Umbilical cord (tissue), 2 donors: ENCODE results near the gene TADA3. TPM values are rescaled to one million over a fixed set of nuclear protein-coding genes. Genes with fewer than 3 reads are reported as not detected.
A peak's percentile ranks its signal among the peaks of the same experiment; 100 is the strongest.

Experiments
- DNase-seq: peaks from one replicate; pipeline ENCODE4 v3.0.0-alpha.2; 2015; ENCODE audit warnings: low spot score
- total RNA-seq: library from RNA; depleted of rRNA; stranded (reverse); fragments of >200 nt; gene quantifications from one replicate; pipeline ENCODE4 v1.2.3, GENCODE V29; 2014; ENCODE audit warnings: low replicate concordance; ENCODE audit not compliant: insufficient read depth

Gene TADA3
- 43.3 TPM for total RNA-seq

DNA sequence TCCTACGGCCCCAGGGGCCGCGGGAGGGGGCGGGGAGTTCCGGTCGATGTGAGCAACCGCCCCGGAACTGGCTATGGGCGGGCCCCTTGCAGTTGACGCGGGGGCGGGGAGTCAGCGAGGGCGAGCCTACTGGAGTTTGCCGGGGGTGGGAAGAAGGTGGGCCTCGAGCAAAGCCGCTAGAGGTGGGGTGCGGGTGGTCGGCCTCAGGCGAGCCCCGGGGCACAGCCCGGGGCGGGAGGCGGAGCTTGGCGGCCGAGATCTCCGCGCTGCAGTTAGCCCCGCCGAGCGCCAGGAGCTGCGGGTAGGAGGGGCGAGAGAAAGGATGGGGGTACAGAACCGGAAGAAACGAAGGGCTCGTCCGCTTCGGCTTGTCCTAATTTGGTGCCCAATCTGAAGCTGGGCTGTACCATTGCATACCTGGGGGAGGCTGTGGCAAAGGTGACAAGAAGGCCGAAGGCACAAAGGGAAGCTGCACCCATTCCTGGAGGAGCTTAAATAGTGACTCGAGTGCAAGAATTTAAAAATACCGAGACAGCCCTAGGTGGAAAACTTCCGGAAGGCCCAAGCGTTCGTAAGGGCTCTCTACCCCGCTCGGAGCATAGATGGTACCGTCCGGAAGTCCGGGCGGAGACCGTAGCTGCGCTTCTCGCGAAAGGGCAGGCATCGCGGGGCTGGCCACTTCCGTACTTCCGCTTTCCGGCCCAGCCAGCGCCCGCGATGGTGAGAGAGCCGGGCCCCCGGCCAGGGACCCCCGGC, at the start of gene TADA3, which contains the start of gene ARPC4:
TADA3 (minus strand) TSS at position 69 of the 756 bp plus-strand sequence. CDS start 1,007 bp downstream, outside the sequence.
ARPC4 (plus strand) TSS at position 678 of the 756 bp plus-strand sequence; CDS start at position 718, 40 bp downstream.
- DNase-seq: peak; percentile 98

- DNase-seq: no peak
These were observed 48.7 kb upstream of the TADA3 start for GRCh38 chr3:9841015-9841414.

DNA sequence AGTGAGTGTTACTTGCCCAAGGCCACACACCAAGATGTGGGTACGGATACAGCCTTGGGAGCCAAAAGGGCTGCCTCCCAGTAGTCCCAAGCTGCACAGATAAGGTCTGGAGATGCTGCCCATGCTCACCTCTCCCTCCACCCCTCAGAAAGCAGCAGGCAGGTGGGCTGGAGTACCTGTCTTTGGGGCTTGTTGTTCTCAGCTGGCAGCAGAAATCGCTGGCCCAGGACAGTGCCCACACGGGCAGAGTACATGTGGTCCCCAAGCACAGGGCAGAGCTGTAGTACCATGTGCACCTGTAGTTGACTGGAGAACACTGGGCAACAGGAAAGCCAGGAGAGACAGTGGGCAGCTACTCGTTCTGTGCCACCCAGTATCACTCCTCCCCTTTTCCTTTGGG, 46.6 kb upstream of the TADA3 start:
- DNase-seq: no peak

- DNase-seq: no peak
These were observed 45.7 kb upstream of the TADA3 start for GRCh38 chr3:9837701-9838582.

GRCh38 chr3:9834520-9835380, 42.5 kb upstream of the TADA3 start:
- no peak for DNase-seq

DNA sequence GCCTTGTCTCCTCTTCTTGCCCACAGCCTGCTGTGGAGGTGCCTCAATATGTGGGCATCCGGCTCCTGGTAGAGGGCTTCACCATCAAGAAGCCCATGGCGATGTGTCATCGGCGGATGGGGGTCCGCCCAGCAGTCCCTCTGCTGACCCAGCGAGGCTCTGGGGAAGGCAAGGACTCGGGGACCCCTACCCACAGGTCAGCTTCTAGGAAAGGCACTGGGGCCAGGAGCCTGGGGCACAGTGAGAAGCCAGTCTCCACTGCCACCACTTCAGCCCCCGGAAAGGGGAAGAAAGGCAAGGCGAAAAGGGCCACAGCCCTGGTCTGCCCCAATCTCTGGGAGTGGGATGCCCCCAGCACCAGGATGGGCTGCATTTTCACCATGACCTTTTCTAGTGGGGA, 40.8 kb upstream of the TADA3 start:
- DNase-seq: no peak

DNA sequence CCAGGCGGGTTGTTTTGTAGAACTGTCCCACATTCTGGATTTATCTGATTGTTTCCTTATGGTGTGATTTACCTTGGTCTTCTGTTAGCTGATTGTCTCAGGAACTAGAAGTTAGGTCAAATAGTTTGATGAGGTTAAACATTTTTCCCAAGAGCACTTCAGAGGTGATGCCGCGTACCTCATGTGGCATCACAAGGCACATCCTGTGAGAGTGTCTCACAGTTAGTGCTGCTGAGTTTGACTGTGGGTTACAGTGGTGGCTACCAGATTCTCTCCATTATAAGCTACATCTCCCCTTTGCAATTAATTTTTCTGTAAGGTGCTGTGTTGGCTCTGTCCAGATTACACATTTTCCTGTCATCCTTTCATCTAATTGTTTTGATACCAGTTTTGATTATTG, 39.0 kb upstream of the TADA3 start:
- no peak for DNase-seq

- DNase-seq: no peak
These were observed 36.8 kb upstream of the TADA3 start for GRCh38 chr3:9828801-9829755.

DNA sequence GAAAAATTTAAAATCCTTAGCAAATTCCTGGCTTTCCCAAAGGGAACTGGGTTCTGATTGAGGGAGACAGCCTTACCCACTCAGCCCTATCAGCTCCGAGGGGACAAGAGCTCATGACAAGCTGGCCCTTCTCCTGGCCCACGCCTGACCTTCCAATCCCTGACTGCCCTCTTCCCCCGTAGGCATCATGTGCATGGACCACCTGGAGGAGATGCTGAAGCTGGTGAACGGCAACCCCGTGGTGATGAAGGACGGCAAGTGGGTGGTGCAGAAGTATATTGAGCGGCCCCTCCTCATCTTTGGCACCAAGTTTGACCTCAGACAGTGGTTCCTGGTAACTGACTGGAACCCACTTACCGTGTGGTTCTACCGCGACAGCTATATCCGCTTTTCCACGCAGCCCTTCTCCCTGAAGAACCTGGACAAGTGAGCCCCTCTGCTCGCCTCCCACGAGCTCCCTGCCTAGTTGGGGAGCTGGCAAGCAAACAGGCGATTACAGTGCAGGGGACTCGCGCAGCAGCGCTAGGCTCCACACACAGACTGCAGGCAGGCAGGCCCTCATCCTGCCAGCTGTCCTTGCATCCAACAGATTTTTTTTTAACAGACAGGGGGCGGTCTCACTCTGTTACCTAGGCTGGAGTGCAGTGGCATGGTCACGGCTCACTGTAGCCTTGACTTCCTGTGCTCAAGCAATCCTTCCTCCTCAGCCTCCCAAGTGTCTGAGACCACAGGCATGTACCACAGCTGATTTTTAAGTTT, 34.7 kb upstream of the TADA3 start:
- DNase-seq: no peak

GRCh38 chr3:9825451-9826040, 33.3 kb upstream of the TADA3 start:
- no peak for DNase-seq

GRCh38 chr3:9820946-9821345, 28.7 kb upstream of the TADA3 start:
- no peak for DNase-seq

- DNase-seq: no peak
These were observed 28.3 kb upstream of the TADA3 start for GRCh38 chr3:9820543-9820942.

- DNase-seq: no peak
These were observed 26.5 kb upstream of the TADA3 start for GRCh38 chr3:9818666-9819335.

- DNase-seq: no peak
These were observed 25.2 kb upstream of the TADA3 start for GRCh38 chr3:9817436-9817835.

GRCh38 chr3:9815986-9816385, 23.7 kb upstream of the TADA3 start:
- DNase-seq: no peak

DNA sequence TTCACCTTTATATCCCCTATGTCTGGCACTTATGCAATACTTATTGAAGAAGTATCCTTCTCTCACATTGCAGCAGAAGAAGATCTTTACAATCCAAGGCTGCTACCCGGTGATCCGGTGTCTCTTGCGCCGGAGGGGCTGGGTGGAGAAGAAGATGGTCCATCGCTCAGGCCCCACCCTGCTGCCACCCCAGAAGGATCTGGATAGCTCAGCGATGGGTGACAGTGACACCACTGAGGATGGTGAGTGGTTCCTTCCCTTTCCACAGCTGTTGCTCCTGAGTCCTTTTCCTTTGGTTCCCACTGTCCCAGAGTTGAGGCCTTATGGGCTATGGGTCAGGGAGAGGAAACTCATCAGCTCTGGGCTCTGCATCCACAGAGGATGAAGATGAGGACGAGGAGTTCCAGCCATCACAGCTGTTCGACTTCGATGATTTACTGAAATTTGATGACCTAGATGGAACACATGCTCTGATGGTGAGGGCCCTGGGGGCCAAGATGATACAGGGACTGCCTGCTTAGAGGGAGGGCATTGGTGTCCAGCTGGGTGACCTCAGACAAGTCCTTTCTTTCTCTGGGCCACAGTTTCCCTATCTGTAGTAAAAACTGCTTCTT, 20.7 kb upstream of the TADA3 start:
- no peak for DNase-seq

DNA sequence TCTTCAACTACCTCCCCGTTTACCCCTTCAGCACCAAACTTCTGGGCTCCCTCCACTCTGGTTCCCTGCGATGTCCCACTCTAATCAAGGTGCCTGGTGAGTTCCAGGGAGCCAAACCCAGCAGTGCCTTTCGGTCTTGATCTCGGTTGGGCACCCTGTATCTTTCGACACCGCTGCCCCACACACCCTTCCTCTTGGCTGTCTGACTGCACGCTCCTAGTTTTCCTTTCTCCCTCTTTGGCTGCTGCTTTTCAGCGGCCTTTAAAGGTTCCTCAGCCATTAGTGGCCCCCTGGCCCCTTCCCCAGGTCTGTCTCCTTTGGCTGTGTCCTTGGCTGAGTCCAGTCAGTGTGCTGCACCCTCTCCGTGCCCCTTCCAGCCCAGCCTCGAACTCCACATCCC, 18.6 kb upstream of the TADA3 start:
- DNase-seq: no peak

GRCh38 chr3:9810433-9810770, 18.1 kb upstream of the TADA3 start:
- no peak for DNase-seq
